MM.1S (cell line): Measurements from ENCODE around the gene BOD1.

Source experiments
- DNase-seq: peaks from one replicate; pipeline ENCODE4 v3.0.0-alpha.2; 2015
- H2AFZ ChIP-seq: fragments of 300-600 bp; sonication (generic); 2 replicates; pipeline ENCODE4 v1.6.0; 2016; ENCODE audit warnings: antibody characterized with exemption, low read length
- H3F3A ChIP-seq: fragments of 300-600 bp; sonication (generic); 2 replicates; pipeline ENCODE4 v1.6.1; 2016; ENCODE audit warnings: mild to moderate bottlenecking, antibody characterized with exemption, low read length, moderate library complexity, mixed read lengths; ENCODE audit not compliant: insufficient read depth
- H3K27ac ChIP-seq: fragments of 300-600 bp; sonication (generic); 2 replicates; pipeline ENCODE4 v1.5.1; 2016; ENCODE audit warnings: mild to moderate bottlenecking, low read length
- H3K27me3 ChIP-seq: fragments of 300-600 bp; sonication (generic); replicated peaks from 2 replicates; pipeline ENCODE4 v1.6.0; 2016; ENCODE audit warnings: low read length; ENCODE audit not compliant: insufficient read depth
- H3K36me3 ChIP-seq: fragments of 300-600 bp; sonication (generic); replicated peaks from 2 replicates; pipeline ENCODE4 v1.6.1; 2016; ENCODE audit warnings: mild to moderate bottlenecking, low read length, mixed read lengths; ENCODE audit not compliant: insufficient read depth
- H3K4me1 ChIP-seq: fragments of 300-600 bp; sonication (generic); 2 replicates; pipeline ENCODE4 v1.6.1; 2016; ENCODE audit warnings: low read length, mixed read lengths
- H3K4me2 ChIP-seq: fragments of 300-600 bp; sonication (generic); 2 replicates; pipeline ENCODE4 v1.6.0; 2016; ENCODE audit warnings: low read depth, low read length
- H3K4me3 ChIP-seq: fragments of 300-600 bp; sonication (generic); 2 replicates; pipeline ENCODE4 v1.5.1; 2016; ENCODE audit warnings: low read length, mixed read lengths
- H3K79me2 ChIP-seq: fragments of 300-600 bp; sonication (generic); 2 replicates; pipeline ENCODE4 v1.6.1; 2016; ENCODE audit warnings: mixed run types, low read length, mixed read lengths
- H3K9ac ChIP-seq: fragments of 300-600 bp; sonication (generic); 2 replicates; pipeline ENCODE4 v1.6.1; 2016; ENCODE audit warnings: low read length, mixed read lengths
- H3K9me2 ChIP-seq: fragments of 300-600 bp; sonication (generic); replicated peaks from 2 replicates; pipeline ENCODE4 v1.6.1; 2016; ENCODE audit warnings: mild to moderate bottlenecking, low read length, mixed read lengths; ENCODE audit not compliant: insufficient read depth
- H3K9me3 ChIP-seq: fragments of 300-600 bp; sonication (generic); replicated peaks from 2 replicates; pipeline ENCODE4 v1.6.1; 2016; ENCODE audit warnings: mild to moderate bottlenecking, low read length, mixed read lengths; ENCODE audit not compliant: insufficient read depth
- H4K20me1 ChIP-seq: fragments of 300-600 bp; sonication (generic); 2 replicates; pipeline ENCODE4 v1.6.1; 2016; ENCODE audit warnings: mild to moderate bottlenecking, low read length, moderate library complexity, mixed read lengths; ENCODE audit not compliant: insufficient read depth
- EZH2 ChIP-seq: fragments of 300-600 bp; sonication (generic); optimal IDR thresholded peaks from 2 replicates; pipeline ENCODE3; 2017; ENCODE audit warnings: low read depth, mild to moderate bottlenecking, antibody characterized with exemption, low read length, mixed read lengths
- EZH2phosphoT487 ChIP-seq: fragments of 300-600 bp; sonication (generic); IDR thresholded peaks from 2 replicates; pipeline ENCODE4 v1.6.1; 2018; ENCODE audit warnings: antibody characterized with exemption, low read length
- TF ChIP-seq, protein P1 (sequence below): fragments of 300-600 bp; sonication (generic); IDR thresholded peaks from 2 replicates; pipeline ENCODE4 v1.5.1; 2016; ENCODE audit warnings: antibody characterized with exemption, low read length, mixed read lengths

Gene BOD1

DNA sequence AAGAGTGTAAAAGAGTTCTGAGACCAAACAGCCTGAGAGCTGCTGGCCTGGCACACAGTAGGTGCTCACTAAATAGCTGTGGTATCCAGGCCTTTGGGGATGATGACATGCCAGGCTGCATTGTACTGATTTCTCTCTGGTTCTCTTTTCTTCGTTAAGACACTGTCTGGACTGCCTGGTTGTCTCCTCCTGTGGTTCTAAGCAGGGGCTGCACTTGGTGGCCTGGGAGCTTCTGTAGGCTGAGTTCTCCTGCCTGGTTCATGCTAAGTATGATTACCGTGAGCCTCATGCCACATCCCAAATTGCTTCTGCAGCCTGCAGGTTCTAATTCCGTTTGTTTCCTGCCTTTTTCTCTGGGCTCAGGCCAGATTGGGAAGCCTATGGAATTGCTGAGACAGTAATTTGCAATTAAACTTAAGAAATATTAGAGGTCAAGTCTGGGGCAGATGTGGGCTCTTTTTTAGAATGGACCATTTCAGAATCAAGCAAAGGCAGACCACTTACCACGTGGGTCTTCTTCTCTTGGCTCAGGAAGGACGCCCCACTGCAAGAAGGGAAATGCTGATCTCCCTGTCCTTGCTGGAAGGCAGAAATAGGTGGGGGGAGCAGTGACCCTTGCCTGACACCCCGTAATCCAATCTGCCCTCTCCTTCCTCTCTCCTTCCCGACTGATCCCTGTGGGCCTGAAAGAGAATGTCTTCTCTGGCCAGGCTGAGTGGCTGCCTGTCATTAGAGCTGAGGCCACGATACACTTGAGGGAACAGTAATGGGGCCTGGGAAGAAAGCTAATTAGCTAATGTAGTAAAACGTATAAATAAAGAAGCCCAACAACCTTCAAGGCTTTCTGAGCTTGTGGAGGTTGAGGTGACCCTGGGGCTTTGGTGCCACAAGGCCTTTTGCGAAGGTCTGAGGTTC lies 21.9 kb upstream of the BOD1 start:
- Histone ChIP-seq H4K20me1 (no peaks in the 10 kb centered on the region), H2AFZ (no peak overlapping the region), H3K9me3 (no peaks in the 10 kb centered on the region), H3K27ac (no peak overlapping the region), H3K9ac (no peak overlapping the region), H3K4me2 (no peak overlapping the region), H3F3A (no peaks in the 10 kb centered on the region), H3K4me1 (no peaks in the 10 kb centered on the region), H3K9me2 (no peaks in the 10 kb centered on the region), H3K79me2 (no peaks in the 10 kb centered on the region), H3K4me3 (no peak overlapping the region), H3K36me3 (no peaks in the 10 kb centered on the region), H3K27me3 (no peaks in the 10 kb centered on the region)
- no peak for DNase-seq
- TF ChIP-seq EZH2: no peak
- TF ChIP-seq, protein P1, sequence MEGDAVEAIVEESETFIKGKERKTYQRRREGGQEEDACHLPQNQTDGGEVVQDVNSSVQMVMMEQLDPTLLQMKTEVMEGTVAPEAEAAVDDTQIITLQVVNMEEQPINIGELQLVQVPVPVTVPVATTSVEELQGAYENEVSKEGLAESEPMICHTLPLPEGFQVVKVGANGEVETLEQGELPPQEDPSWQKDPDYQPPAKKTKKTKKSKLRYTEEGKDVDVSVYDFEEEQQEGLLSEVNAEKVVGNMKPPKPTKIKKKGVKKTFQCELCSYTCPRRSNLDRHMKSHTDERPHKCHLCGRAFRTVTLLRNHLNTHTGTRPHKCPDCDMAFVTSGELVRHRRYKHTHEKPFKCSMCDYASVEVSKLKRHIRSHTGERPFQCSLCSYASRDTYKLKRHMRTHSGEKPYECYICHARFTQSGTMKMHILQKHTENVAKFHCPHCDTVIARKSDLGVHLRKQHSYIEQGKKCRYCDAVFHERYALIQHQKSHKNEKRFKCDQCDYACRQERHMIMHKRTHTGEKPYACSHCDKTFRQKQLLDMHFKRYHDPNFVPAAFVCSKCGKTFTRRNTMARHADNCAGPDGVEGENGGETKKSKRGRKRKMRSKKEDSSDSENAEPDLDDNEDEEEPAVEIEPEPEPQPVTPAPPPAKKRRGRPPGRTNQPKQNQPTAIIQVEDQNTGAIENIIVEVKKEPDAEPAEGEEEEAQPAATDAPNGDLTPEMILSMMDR: no peak
- no peak for TF ChIP-seq EZH2phosphoT487

DNA sequence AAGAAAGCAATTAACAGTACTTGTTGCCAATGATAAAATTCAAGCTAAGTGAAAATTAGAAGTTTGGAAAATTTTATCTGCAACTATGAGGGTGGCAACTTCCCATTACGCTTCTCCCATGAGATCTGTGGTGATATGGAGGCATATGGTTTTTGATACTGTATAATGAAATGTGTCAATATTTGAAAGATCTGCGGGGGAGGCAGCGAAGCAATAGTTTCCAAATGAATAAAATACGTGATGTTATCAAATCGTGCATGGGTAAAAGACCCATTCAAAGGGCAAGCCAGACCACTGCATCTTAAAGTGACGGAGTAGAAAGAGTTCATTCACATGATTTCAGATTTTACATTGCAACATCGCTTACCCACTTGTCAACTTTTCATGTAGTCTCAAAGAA lies 20.9 kb upstream of the BOD1 start:
- Histone ChIP-seq H3K4me2 (no peak overlapping the region), H3K27ac (no peak overlapping the region), H3K9ac (no peak overlapping the region), H3K4me1 (no peaks in the 10 kb centered on the region), H3K79me2 (no peaks in the 10 kb centered on the region), H4K20me1 (no peaks in the 10 kb centered on the region), H3F3A (no peaks in the 10 kb centered on the region), H3K27me3 (no peaks in the 10 kb centered on the region), H3K9me2 (no peaks in the 10 kb centered on the region), H3K4me3 (no peak overlapping the region), H2AFZ (no peak overlapping the region), H3K9me3 (no peaks in the 10 kb centered on the region), H3K36me3 (no peaks in the 10 kb centered on the region)
- TF ChIP-seq EZH2phosphoT487 (no peak), EZH2 (no peak)
- TF ChIP-seq, protein P1: no peak
- no peak for DNase-seq

DNA sequence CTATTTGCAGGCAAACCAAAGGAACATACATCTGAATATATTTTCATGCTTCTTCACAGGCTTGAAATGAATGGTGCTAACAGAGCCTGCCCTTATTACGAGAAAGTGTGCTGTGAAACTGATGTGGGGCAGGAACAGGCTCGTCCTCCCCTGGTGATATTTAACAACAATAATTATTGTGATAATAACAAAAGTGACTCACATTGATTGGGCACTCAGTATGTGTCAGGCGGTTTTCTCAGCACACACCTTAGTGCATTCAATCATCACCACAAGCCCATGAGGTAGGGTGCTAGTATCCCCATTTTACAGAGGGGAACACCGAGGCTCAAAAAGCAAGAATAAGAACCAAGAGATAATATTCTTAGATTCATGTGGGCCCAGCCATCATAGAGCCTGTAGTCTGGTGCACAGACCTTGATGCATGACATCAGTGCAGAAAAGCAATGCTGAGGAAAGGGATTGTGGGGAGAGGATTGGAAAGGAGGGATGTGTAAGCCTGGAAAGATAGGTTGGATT lies 18.1 kb upstream of the BOD1 start:
- TF ChIP-seq EZH2 (no peak), EZH2phosphoT487 (no peak)
- TF ChIP-seq, protein P1: no peak
- no peaks in the 10 kb centered on the region for H3K27me3 ChIP-seq

More for the DNA sequence above, 18.1 kb upstream of the BOD1 start:
- Histone ChIP-seq H2AFZ (no peak overlapping the region), H3K36me3 (no peaks in the 10 kb centered on the region), H3K4me1 (no peaks in the 10 kb centered on the region), H3K9me2 (no peaks in the 10 kb centered on the region), H4K20me1 (no peaks in the 10 kb centered on the region), H3K27ac (no peak overlapping the region), H3K79me2 (no peaks in the 10 kb centered on the region), H3K9me3 (no peaks in the 10 kb centered on the region), H3K4me2 (no peak overlapping the region), H3K9ac (no peak overlapping the region), H3K4me3 (no peak overlapping the region), H3F3A (no peaks in the 10 kb centered on the region)
- DNase-seq: no peak
